ENCODE data around the gene ITGAE.
A peak's percentile ranks its signal among the peaks of the same experiment; 100 is the strongest.

The ITGAE gene

GRCh38 chr17:3799181-3799945 lies 1.6 kb downstream of the ITGAE start:
- no peak overlapping the region for H3K4me3 ChIP-seq (ENCODE audit: low read depth, low read length)
- no peak overlapping the region for H3K27ac ChIP-seq
- no peaks in the 10 kb centered on the region for H3K27me3 ChIP-seq (replicated peaks)
- H3K36me3 ChIP-seq (replicated peaks) = no peaks in the 10 kb centered on the region
- in situ Hi-C loops (cut with HindIII; ENCODE audit: low pct_ligation_motif_present, low sequenced_read_pairs) = no loop called here
- no peak for TF ChIP-seq CTCF (IDR thresholded peaks at IDR 0.05; ENCODE audit: low read depth, low read length, missing control alignments)
- no peak for DNase-seq

GRCh38 chr17:3798273-3799180 lies 2.5 kb downstream of the ITGAE start:
- H3K27ac ChIP-seq = no peak overlapping the region

GRCh38 chr17:3796822-3797170 lies 4.2 kb downstream of the ITGAE start:
- DNase-seq = no peak
- in situ Hi-C loops (cut with HindIII; ENCODE audit: low pct_ligation_motif_present, low sequenced_read_pairs) = no loop called here
- H3K27me3 ChIP-seq (replicated peaks) = no peaks in the 10 kb centered on the region
- no peak for TF ChIP-seq CTCF (IDR thresholded peaks at IDR 0.05; ENCODE audit: low read depth, low read length, missing control alignments)
- no peak overlapping the region for H3K27ac ChIP-seq
- no peak overlapping the region for H3K4me3 ChIP-seq (ENCODE audit: low read depth, low read length)
- no peaks in the 10 kb centered on the region for H3K36me3 ChIP-seq (replicated peaks)

More at GRCh38 chr17:3798273-3799180, 2.5 kb downstream of the ITGAE start:
- no peak for TF ChIP-seq CTCF (IDR thresholded peaks at IDR 0.05; ENCODE audit: low read depth, low read length, missing control alignments)
- DNase-seq = no peak
- Histone ChIP-seq H3K36me3 (replicated peaks) (no peaks in the 10 kb centered on the region), H3K27me3 (replicated peaks) (no peaks in the 10 kb centered on the region), H3K4me3 (ENCODE audit: low read depth, low read length) (no peak overlapping the region)
- in situ Hi-C loops (cut with HindIII; ENCODE audit: low pct_ligation_motif_present, low sequenced_read_pairs) = no loop called here

GRCh38 chr17:3796110-3796821 lies 4.7 kb downstream of the ITGAE start:
- in situ Hi-C loops (cut with HindIII; ENCODE audit: low pct_ligation_motif_present, low sequenced_read_pairs) = no loop called here
- Histone ChIP-seq H3K27ac (no peak overlapping the region), H3K36me3 (replicated peaks) (no peaks in the 10 kb centered on the region), H3K4me3 (ENCODE audit: low read depth, low read length) (no peak overlapping the region), H3K27me3 (replicated peaks) (no peaks in the 10 kb centered on the region)
- DNase-seq = no peak
- TF ChIP-seq CTCF (IDR thresholded peaks at IDR 0.05; ENCODE audit: low read depth, low read length, missing control alignments) = no peak

GRCh38 chr17:3795390-3796102 lies 5.4 kb downstream of the ITGAE start:
- no peaks in the 10 kb centered on the region for H3K36me3 ChIP-seq (replicated peaks)
- H3K4me3 ChIP-seq (ENCODE audit: low read depth, low read length) = no peak overlapping the region
- no peaks in the 10 kb centered on the region for H3K27me3 ChIP-seq (replicated peaks)
- peak overlapping the region; percentile 70 for H3K27ac ChIP-seq
- no peak for TF ChIP-seq CTCF (IDR thresholded peaks at IDR 0.05; ENCODE audit: low read depth, low read length, missing control alignments)
- in situ Hi-C loops (cut with HindIII; ENCODE audit: low pct_ligation_motif_present, low sequenced_read_pairs) = no loop called here
- DNase-seq = no peak
